HG03108 (cell line): ENCODE data around the gene PLPP6.

Experiments used
- ATAC-seq: cut with Tn5 transposase; IDR thresholded peaks from one replicate; pipeline ENCODE4 v1.9.1; 2021; ENCODE audit warnings: moderate library complexity; ENCODE audit not compliant: unreplicated experiment

Gene PLPP6

DNA sequence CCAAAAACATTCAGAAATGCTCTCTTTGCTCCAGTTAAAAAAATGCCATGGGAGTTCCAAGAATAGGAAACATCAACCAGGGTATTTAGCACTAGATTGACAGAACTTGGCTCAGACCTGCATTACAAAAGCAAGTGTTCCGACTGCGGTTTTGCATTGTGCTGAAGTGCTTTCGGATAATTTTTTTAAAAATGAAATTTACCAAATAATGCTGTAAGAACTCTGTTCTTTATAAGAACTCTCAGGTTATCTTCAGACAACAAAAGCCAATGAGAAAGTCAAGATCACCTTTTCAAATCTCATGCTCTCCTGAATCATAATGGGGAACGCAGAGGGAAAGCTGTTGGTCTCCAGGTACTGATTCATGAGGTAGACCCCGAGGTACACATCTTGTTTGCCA, 483 bp upstream of the PLPP6 start:
- no peak for ATAC-seq

DNA sequence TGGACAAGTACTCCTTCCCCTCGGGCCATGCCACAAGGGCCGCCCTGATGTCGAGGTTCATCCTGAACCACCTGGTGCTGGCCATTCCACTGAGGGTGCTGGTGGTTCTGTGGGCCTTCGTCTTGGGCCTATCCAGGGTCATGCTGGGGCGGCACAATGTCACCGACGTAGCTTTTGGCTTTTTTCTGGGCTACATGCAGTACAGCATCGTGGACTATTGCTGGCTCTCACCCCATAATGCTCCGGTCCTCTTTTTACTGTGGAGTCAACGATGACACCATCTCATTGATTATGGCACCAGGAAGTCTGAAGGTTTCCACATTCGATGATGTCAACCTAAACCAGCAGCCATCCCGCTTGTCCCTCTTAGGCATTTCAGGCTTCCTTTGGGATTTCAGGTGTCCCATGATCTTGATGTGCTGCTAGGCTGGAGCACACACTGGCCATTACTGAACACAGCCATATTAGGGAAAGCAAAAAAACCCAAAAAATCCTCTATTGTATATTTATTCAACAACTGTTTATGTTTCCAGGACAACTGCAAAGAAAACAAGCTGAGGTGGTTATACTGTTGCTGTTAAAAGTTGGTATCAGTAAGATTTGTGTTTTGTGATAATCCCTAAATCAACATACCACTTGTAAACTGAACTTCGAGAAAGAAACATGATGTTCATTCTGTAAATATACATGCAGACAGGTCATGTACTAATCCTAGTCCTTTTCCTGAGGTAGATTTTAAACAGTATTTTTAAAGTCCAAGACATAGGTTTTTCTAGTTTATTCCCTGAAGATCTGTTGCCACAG, 1.1 kb downstream of the PLPP6 start:
- ATAC-seq = no peak

DNA sequence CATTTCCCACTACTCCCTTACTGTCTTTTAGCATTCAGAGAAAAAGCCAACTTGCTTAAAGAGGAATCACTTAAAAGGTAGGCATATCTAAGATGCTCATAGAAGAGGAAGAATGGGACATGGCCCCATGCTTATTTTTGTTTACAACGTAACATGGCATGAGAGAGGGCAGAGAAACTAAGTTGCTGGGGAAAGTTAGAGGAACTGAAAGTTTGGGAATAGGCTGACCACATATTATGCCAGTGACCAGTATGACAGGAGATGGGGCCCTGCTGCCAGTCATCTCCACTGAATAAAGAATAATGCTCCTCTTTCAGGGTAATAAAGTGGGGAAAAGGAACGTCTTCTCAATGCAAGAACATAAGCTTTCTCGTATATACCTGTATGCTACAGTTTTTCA, 1.9 kb downstream of the PLPP6 start:
- no peak for ATAC-seq

DNA sequence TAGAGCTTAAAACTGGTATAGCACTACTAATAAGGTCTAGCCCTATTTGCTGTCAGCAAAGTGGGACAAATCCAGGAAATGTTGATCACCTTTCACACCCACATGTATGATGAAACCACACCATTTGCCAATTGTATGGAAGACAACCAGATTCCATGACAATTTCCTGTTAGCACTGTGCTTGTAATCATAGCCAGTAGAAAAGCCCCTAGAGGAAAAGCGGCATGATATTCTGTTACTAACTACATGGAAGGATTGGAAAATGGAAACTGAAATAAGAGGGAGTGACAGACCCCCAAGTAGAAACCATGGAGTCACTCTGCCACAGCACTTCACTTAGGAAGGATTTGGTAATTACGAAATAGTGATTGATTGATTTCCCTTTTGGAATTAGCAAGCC, 3.3 kb downstream of the PLPP6 start:
- no peak for ATAC-seq

DNA sequence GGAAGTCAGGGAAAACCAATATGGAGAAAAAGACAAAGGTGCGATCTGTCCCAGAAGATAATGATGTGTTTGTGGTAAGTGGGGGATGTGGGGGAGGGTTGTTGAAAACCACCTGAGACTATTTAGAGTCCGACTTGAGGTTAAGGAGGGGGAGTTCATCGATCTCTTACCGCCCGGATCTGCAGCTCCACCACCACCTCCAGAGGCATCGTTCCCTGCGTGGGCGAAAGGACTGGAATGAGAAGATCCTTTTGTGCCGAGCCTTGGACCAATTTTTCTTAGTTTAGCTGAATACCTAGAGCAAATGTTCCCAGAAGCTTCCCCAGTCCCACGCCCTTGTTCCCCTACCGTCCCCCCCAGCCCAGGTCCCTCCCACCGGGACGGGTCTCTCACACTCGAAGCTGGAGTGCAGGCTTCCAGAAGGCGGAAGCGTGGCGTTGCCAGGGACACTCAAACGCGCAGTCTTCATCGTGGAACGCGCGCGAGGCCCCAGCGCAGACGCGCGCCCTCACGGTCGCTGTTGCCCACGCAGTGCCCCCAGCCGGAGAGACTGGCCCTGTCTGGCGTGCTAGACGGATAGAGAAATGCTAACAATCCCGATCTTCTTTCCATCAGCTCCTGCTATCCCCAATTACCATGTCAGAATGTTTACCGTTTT, 4.1 kb downstream of the PLPP6 start, which contains the start of gene SPATA6L:
Gene SPATA6L, minus strand, starts transcription at position 439 of the 658 bp plus-strand sequence. Its CDS starts 230 bp downstream, at position 209.
- ATAC-seq = no peak

DNA sequence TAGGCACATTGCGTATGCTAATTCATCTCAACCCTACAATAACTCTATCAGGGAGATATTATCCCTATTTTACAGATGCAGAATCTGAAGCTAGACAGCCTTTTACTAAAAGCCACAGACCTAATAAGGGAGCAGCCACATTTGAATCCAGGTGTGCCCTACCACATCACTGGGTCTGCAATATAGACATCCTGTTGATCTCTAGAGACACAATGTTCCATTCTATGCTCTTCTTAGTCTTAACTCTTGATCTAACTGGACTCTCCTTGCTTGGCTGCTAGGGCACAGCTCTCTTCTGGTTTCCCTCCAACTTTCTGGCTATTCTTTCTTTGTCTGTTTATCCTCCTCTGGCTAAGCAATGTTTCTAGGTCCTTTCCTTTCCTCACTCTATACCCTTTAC, 5.6 kb downstream of the PLPP6 start:
- no peak for ATAC-seq

DNA sequence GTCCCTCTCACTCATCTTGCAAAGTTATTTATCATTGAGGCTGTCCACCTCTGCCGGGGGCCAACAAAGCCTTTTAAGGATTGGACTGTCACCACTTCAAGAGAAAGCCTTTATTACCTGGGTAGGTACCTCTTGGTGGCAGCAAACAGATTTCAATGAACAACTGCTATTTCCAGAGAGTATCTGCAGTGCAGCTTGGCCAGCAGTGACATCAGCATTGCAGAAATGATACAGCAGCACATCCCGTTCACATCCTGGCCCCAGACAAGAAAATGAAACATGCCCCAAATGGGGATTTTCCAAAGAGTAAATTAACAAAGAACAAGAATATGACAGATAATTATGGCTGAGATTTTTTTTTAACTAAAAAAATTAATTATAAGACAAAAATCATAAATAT, 6.5 kb downstream of the PLPP6 start:
- ATAC-seq = no peak

DNA sequence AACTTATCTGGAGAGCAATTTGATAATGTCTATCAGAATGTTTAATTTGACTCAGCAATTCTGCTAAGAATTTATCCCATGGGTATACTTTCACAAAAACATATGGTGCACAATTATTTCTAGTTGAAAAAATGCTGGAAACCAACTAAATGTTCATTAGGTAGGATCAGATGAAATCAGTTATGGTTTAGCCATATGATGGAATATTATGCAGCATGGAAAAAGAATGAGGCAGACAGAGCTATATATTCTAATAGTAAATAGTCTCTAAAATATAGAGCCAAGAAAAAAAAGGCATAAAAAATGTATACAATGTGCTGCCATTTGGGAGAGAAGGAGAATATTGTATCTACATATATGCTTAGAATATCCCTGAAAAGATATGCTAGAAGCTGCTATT, 7.8 kb downstream of the PLPP6 start:
- no peak for ATAC-seq

DNA sequence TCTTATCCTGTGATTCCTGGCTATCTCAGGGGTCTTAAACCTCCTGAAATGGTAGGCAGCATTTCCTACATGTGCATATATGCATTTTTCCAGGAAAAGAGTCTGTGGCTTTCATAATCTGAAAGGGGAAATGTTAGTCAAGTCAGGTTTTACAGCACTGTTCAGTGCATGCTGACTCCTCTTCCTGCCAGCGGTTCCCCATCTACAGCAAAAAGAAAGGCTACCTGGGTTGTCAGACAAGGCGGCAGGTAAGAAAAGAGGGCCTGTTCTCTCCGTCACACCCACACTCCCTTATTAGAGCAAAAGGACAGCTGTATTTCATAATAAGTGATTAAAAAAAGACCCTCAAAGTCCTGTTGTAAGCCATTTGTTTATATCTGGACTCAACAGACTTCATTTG, 8.5 kb downstream of the PLPP6 start:
- ATAC-seq = no peak

DNA sequence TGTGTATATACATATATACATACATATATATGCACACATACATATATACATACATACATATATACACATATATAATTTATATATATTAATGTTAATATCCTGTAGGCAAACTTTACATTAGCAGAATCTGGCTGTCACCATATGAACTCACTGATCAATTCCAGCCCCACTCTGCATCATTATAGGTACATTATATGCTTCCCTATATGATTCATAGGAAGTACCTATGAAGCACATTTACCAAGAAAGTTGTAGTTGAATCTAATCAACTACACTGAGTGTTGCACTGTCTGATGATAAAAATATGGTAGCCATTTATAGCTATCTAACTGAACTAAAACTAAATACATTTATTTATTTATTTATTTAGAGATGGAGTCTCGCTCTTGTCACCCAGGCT, 9.6 kb downstream of the PLPP6 start:
- no peak for ATAC-seq

DNA sequence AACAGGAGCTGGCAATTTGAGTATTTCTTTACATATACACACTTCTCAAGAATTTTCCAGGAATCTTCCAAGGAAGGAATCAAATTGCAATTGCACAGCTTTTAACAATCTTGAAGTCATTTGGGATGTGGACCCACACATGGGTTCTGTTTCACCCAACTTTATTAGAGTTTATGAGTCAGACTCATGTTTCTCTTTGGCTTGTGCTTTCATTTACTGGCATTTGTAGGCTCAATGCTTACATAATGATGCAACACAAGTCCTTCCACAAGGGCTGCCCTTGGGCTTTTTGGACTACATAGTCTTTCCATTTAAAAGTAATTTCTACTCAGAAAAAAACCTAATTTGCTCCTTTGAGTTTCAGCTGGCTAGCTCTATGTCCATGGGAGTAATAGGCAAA, 12.7 kb downstream of the PLPP6 start:
- no peak for ATAC-seq

DNA sequence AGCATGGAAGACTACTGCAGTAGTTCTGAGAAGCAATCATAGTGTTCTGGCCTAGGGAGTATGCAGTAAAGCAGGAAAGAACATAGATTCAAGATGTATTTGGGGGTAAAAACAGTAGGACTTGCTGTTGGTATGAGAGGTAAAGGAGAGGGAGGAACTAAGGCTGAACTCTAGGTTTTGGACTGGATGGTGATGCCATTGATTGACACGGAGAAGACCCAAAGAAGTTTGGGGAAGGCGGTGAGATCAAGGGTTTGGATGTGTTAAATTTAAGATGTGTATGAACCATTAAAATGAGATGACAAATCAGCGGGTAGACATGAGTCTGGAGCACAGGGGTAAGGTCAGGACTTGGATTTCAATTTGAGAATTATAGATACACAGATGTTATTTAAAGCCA, 15.3 kb downstream of the PLPP6 start:
- ATAC-seq = no peak

DNA sequence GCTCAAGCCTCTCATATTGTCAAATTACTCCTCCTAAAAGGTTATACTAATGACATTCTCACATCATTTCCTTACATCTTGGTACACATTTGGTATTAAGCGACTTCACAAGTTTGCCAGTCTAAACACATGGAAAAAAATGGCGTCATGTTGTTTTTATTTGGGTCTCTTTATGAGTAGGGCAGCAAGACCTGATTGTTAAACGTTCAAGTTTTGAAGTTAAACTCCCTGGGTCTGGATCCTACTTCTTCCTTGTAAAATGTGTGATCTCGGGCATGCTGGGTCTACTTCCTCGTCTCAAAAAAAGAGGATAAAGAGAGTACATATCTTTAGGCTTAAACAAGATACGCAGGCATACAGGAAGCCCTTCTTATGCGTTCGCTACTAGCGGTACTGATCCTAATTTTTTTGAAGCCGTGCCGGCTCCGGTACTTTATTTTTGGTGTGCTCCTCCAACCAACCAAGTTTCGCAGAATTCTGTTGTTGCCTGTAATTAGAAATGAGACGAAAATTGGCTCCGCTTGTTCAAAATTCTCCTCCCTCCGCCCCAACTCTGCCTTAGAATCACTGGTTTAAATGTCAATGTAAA, 16.7 kb downstream of the PLPP6 start:
- ATAC-seq = peak; percentile 4

DNA sequence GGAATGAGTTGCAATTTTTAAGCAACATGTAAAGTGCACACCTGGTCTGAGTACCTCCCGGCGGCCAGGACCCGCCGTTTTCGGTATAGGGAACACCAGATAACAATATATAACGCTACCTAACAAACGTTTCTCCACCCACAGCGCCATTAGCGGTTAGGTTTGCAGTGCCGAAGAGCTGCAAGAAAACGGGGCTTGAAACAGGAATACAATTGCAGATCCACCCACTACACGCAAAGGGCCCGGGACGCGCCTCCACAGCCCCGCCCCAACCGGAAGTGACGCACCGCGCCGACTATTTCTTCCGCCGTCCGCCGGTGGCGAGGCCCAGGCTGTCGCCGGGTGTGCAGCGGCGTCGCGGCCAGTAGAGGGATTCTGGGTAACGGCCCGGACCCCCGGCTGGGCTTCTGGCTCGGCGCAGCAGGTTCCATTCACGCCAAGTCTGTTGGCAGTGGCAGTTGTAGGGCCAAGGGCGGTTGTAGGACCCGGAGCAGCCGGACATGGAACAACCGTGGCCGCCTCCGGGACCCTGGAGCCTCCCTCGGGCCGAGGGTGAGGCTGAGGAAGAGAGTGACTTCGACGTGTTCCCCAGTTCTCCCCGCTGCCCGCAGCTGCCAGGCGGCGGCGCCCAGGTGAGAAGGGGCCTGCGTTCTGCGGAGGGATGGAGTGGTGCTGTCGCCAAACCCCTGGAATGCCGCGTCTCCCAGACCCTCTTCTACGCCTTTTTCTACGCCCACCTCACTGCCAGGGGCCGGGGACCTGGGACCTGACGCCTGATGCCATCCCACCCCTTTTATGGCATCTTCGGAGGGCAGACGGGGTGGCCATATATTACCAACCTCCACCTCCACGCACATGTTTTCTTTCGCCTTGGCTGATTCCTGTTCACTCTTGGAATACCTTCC, 17.4 kb downstream of the PLPP6 start, which contains the start of gene CDC37L1:
Gene CDC37L1, plus strand, starts transcription at position 302 of the 905 bp plus-strand sequence. Its CDS starts 199 bp downstream, at position 501.
- peak; percentile 94 for ATAC-seq

DNA sequence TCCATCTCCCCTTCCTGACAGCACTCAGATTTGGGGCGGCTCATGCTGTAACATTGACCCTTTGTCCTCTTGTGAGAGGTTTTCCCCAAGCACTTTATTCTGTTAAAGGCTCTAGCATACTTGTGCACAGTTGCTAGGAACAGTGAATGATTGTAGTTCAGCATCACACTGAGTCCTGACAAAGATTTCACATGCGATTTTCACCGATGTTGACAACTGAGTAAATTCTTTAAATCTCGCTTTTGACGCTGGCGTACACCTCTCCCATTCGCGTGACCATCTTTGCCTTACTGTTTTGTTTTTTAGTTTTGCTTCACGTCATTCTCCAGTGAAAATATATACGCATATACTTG, 18.1 kb downstream of the PLPP6 start:
- ATAC-seq = peak; percentile 3

DNA sequence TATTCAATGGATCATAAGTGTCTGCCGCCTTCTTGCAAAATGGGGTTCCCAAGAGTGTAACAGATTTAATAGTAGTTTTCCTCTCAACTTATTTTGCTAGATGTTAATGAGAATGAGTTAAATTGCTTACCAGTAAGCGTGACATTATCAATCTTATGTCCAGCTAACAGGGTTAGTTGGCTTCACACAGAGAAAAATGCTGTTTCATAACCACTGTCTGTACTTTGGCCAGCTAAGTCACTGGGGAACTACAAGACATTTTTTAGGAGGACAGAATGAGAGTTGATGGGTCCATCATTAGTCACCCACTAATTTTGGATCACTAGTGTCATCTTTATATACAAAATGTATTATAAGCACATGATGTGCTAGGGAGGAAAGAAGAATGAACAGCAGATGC, 18.7 kb downstream of the PLPP6 start:
- ATAC-seq = no peak

DNA sequence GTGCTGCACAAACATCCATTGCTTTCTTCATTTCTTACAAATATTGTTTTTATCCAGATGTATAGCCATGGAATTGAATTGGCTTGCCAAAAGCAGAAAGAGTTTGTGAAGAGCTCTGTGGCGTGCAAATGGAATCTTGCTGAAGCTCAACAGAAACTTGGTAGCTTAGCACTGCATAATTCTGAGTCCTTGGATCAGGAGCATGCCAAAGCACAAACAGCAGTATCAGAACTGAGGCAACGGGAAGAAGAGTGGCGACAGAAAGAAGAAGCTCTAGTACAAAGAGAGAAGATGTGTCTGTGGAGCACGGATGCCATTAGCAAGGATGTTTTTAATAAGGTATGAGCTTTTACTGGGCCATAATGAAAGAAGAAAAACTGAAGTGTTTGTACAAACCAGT, 22.7 kb downstream of the PLPP6 start:
- no peak for ATAC-seq

DNA sequence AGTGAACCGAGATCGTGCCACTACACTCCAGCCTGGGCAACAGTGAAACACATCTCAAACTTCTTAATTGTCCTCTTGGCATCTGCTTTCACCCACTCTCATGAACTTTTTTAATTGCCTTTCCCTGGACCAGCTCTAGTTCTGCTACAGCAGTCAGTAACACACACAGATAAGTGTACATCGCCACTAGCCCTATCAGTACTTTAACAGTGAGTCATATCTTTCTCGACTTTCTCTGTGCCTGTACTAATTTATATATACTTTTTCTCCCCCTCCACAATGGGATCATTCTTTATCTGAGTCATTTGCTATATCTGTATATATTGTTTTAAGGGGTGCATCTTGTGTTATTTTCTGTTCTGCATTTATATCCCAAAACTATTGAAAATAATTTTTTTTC, 24.0 kb downstream of the PLPP6 start:
- no peak for ATAC-seq

DNA sequence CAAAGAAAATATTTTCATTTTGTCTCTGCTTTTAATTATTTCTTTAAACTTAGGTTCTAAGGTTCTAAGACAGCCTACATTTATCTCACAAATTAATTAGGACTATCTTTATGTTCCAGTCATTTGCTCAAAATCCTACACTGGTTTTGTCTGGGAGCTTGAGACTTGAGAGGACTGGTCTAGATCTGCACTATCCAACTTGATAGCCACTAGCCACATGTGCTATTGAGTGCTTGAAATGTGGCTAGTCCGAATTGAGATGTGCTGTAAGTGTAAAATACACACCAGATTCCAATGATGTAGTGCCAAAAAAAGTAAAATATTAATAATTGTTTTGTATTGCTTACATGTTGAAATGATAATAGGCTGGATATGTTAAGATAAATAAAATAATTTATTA, 24.5 kb downstream of the PLPP6 start:
- no peak for ATAC-seq

DNA sequence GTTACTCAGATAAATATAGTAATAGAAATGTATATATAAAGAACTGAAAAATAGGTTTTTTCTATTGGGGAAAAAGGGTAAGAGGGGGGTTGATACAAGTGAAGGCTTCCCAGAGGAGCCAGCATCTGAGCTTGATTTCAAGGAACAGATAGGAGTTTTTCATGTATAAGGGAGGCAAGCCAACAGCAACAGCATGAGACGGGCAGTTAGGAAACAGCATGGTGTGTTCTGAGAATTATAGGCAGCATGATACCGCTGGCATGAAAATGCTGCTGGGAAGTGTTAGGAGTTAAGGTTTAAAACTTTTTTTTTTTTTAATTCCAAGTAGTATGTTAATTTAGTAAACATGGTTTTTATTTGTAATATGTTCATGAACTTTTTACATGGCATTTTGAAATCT, 26.9 kb downstream of the PLPP6 start:
- no peak for ATAC-seq

DNA sequence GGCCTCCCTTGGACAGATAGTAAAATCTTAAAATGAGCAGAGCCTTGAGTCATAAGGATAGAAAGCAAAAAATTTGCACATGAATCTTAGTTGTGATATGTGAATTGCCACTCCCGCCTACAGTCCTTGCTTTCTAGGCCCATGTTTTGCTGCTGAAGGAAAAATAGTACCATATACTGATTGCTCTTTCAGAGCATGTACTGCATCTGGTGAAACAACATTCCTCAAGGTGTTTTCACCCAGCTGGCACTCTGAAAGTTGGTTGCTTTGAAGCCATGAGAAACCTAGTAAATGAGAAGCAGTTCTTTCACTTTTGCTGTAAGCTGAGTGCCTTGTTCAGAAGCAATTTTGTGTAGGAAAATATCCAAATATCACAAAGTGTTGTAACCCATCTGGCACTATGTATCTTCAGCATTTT, 27.6 kb downstream of the PLPP6 start:
- ATAC-seq = peak; percentile 55
